Gastroesophageal sphincter (tissue), 4 donors: Measurements from ENCODE around the gene DYNC2I2. TPM values are rescaled to one million over a fixed set of nuclear protein-coding genes. Genes with fewer than 3 reads are reported as not detected.

Experiments
- ATAC-seq: fragments of 150-250 bp; one replicate; pipeline ENCODE4 v1.9.1; 2016; ENCODE audit warnings: mild to moderate bottlenecking, moderate library complexity
- H3K27ac ChIP-seq, 4 donors: fragments of 200-600 bp; sonication (generic) in 3 of 4; 1 replicate in 3 of 4; 2 replicates in 1 of 4; pipeline ENCODE4 v1.5.1; 2016 to 2019
- H3K27me3 ChIP-seq: fragments of 200-600 bp; sonication (generic); one replicate; pipeline ENCODE4 v1.5.1; 2019
- H3K36me3 ChIP-seq, 2 donors: fragments of 200-600 bp; sonication (generic); one replicate each; pipeline ENCODE4 v1.5.1; 2019; ENCODE audit warnings: control low read depth in 1 of 2
- H3K4me1 ChIP-seq, 3 donors: fragments of 200-600 bp; sonication (generic); 1 replicate in 2 of 3; 2 replicates in 1 of 3; pipeline ENCODE4 v1.5.1; 2016 to 2019; ENCODE audit warnings: control low read depth in 2 of 3
- H3K4me3 ChIP-seq, 2 donors: fragments of 200-600 bp; sonication (generic); one replicate each; pipeline ENCODE4 v1.5.1; 2019; ENCODE audit warnings: mild to moderate bottlenecking in 1 of 2, moderate library complexity in 1 of 2
- H3K9me3 ChIP-seq, 3 donors: fragments of 200-600 bp; sonication (generic); one replicate each; pipeline ENCODE4 v1.5.1; 2017 to 2019; ENCODE audit warnings: control low read depth in 2 of 3
- CTCF ChIP-seq, 4 experiments: fragments of 200-600 bp in 2 of 4; fragments of 450-650 bp in 2 of 4; sonication (generic) in 1 of 4; IDR thresholded peaks; one replicate each; pipeline ENCODE4 v1.5.1; 2017 to 2019; ENCODE audit warnings: antibody characterized with exemption in 4 of 4, mild to moderate bottlenecking in 2 of 4, moderate library complexity in 2 of 4
- EP300 ChIP-seq: sonication (generic); formaldehyde crosslinking; IDR thresholded peaks from one replicate; pipeline ENCODE4 v1.6.1; 2017; ENCODE audit warnings: antibody characterized with exemption, mild to moderate bottlenecking
- POLR2A ChIP-seq, 2 donors: fragments of 450-650 bp; IDR thresholded peaks; one replicate each; pipeline ENCODE4 v1.6.1; 2017; ENCODE audit warnings: antibody characterized with exemption in 2 of 2, mild to moderate bottlenecking in 2 of 2, moderate library complexity in 1 of 2
- POLR2AphosphoS5 ChIP-seq: sonication (generic); formaldehyde crosslinking; IDR thresholded peaks from one replicate; pipeline ENCODE4 v1.6.1; 2017; ENCODE audit warnings: antibody characterized with exemption
- WGBS, 2 donors: methylation state at CpG; one replicate each; pipeline ENCODE4 v1.1.5; 2018; ENCODE audit warnings: low coverage in 1 of 2; 5-methylcytosine and 5-hydroxymethylcytosine counted together
- total RNA-seq, 4 donors: library from RNA; depleted of rRNA; stranded (reverse); fragments of >200 nt; gene quantifications; one replicate each; pipeline ENCODE4 v1.1.0, GENCODE V29; 2016

Gene DYNC2I2
- total RNA-seq, 4 donors from 2014 or later: 28.3 to 47.0 (median 37.7) TPM

- ATAC-seq: no peak
- Histone ChIP-seq H3K36me3 (peaks cover 0 to 100% of the 10 kb centered on the region in 2 donors), H3K4me1 (no peaks in the 10 kb centered on the region), H3K27ac (no peak overlapping the region), H3K4me3 (no peak overlapping the region), H3K27me3 (no peaks in the 10 kb centered on the region), H3K9me3 (no peaks in the 10 kb centered on the region)
- TF ChIP-seq POLR2AphosphoS5 (no peak), POLR2A (IDR thresholded peaks at IDR 0.05) (no peak), CTCF (IDR thresholded peaks at IDR 0.05) (no peak), EP300 (no peak)
- WGBS, 2 donors: 86 to 100% methylated on average over 1 of the region's 1 CpG
These were observed 41.9 kb downstream of the DYNC2I2 start for GRCh38 chr9:128614728-128615127.

GRCh38 chr9:128611600-128612394 is 44.9 kb downstream of the DYNC2I2 start:
- peak overlapping the region in 1 of 4 donors; percentile 20 for H3K27ac ChIP-seq
- no peak overlapping the region for H3K4me3 ChIP-seq
- WGBS, 2 donors: 85 to 92% methylated on average over 6 to 8 of the region's 12 CpGs
- no peaks in the 10 kb centered on the region for H3K9me3 ChIP-seq
- no peak for ATAC-seq
- H3K36me3 ChIP-seq: peaks cover 0 to 100% of the 10 kb centered on the region in 2 donors
- TF ChIP-seq POLR2A (IDR thresholded peaks at IDR 0.05): no peak
- TF ChIP-seq POLR2AphosphoS5: no peak
- TF ChIP-seq EP300: no peak
- TF ChIP-seq CTCF (IDR thresholded peaks at IDR 0.05): no peak
- peaks cover 0 to 23% (median 8%) of the 10 kb centered on the region in 3 donors for H3K4me1 ChIP-seq
- no peaks in the 10 kb centered on the region for H3K27me3 ChIP-seq

GRCh38 chr9:128610897-128611296 is 45.8 kb downstream of the DYNC2I2 start:
- peaks cover 0 to 25% (median 8%) of the 10 kb centered on the region in 3 donors for H3K4me1 ChIP-seq
- 92% methylated on average over 2 of the region's 3 CpGs; no CpG with 5 or more reads in 1 of the 2 donors for WGBS, 2 donors
- no peak for ATAC-seq

GRCh38 chr9:128607642-128608350 is 48.9 kb downstream of the DYNC2I2 start:
- 39 to 57% methylated on average over 4 to 6 of the region's 16 CpGs for WGBS, 2 donors
- Histone ChIP-seq H3K9me3 (no peaks in the 10 kb centered on the region), H3K27ac (peak overlapping the region; percentile 71 to 83 (median 76)), H3K4me3 (no peak overlapping the region), H3K4me1 (peaks cover 0 to 30% (median 8%) of the 10 kb centered on the region in 3 donors), H3K36me3 (peaks cover 2 to 100% of the 10 kb centered on the region in 2 donors), H3K27me3 (no peaks in the 10 kb centered on the region)
- TF ChIP-seq POLR2AphosphoS5: peak; percentile 94
- peak; percentile 31 for TF ChIP-seq EP300
- TF ChIP-seq CTCF (IDR thresholded peaks at IDR 0.05): no peak
- peak; percentile 95 for ATAC-seq

More at GRCh38 chr9:128610897-128611296, 45.8 kb downstream of the DYNC2I2 start:
- Histone ChIP-seq H3K9me3 (no peaks in the 10 kb centered on the region), H3K36me3 (peaks cover 0 to 100% of the 10 kb centered on the region in 2 donors), H3K27ac (peak overlapping the region in 1 of 4 donors; percentile 27), H3K4me3 (no peak overlapping the region), H3K27me3 (no peaks in the 10 kb centered on the region)
- no peak for TF ChIP-seq EP300
- no peak for TF ChIP-seq POLR2A (IDR thresholded peaks at IDR 0.05)
- TF ChIP-seq CTCF (IDR thresholded peaks at IDR 0.05): no peak
